GM12874 (cell line): ENCODE results near the gene PARL.

ENCODE experiments used
- TF ChIP-seq, protein P1 (sequence below): IDR thresholded peaks from 2 replicates; pipeline ENCODE4 v1.5.1; 2011; ENCODE audit warnings: low read depth, mild to moderate bottlenecking, control low read depth, low read length, moderate library complexity; ENCODE audit not compliant: insufficient read depth

PARL gene, protein sequence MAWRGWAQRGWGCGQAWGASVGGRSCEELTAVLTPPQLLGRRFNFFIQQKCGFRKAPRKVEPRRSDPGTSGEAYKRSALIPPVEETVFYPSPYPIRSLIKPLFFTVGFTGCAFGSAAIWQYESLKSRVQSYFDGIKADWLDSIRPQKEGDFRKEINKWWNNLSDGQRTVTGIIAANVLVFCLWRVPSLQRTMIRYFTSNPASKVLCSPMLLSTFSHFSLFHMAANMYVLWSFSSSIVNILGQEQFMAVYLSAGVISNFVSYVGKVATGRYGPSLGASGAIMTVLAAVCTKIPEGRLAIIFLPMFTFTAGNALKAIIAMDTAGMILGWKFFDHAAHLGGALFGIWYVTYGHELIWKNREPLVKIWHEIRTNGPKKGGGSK

DNA sequence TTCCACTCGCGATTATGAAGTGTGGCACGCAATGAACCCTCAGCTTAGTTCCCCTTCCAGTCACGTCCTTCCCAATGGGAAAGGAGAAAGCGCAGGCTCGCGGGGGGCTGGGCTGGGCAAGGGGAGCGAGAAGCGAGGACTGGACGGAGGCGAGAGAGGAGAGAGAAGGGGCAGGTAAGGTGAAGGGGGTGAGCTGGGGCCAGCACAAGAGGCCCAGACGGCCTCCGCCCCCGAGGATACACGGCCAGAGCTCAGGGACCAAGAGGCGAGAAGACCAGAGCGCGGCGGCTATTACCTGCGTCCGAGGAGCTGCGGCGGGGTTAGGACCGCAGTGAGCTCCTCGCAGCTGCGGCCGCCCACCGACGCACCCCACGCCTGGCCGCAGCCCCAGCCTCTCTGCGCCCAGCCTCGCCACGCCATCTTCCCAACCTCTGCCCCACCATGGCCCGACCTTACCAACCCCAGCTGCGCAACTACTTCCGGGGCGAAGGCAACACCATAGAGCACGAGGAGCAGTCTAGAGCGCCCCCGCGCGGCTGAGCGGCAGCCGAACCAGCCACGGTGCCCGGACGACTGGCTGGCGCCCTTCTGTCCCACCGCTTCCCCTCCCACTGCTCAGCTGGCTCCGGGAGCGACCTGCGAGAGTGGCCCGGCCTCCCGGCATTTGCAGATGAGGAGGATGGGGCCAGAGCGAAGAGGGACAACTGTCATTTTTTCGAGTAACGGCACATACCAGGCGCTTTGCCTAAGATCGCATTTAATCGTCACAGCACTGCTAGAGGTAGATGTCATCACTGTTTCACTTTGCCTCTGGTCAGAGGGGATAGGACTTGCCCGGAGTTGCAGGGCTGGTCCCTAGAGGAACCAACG is at the start of gene PARL:
TSS of gene PARL (minus strand) at position 454 of the 870 bp plus-strand sequence. CDS start at position 420, 34 bp downstream.
- TF ChIP-seq, protein P1, sequence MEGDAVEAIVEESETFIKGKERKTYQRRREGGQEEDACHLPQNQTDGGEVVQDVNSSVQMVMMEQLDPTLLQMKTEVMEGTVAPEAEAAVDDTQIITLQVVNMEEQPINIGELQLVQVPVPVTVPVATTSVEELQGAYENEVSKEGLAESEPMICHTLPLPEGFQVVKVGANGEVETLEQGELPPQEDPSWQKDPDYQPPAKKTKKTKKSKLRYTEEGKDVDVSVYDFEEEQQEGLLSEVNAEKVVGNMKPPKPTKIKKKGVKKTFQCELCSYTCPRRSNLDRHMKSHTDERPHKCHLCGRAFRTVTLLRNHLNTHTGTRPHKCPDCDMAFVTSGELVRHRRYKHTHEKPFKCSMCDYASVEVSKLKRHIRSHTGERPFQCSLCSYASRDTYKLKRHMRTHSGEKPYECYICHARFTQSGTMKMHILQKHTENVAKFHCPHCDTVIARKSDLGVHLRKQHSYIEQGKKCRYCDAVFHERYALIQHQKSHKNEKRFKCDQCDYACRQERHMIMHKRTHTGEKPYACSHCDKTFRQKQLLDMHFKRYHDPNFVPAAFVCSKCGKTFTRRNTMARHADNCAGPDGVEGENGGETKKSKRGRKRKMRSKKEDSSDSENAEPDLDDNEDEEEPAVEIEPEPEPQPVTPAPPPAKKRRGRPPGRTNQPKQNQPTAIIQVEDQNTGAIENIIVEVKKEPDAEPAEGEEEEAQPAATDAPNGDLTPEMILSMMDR = peak; percentile 99

DNA sequence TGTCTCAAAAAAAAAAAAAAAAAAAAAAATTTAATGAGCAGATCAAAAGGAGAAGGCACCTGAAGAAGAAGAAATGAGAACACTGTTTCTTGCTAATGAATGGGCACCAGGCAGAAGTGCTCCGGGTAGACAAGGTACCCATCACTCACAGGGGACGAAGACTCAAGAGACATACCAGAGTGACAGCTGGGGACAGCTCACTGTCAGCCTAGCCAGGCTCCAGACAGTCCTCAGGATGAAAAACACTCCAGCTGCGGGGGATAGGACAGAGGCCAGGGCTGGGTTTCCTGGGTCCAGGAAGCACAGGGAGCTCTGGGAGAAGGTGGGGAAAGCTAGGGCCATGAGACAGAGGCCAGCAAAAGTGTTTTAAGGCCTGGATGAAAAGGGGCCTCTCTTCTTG is 48.5 kb upstream of the PARL start:
- TF ChIP-seq, protein P1 = no peak

DNA sequence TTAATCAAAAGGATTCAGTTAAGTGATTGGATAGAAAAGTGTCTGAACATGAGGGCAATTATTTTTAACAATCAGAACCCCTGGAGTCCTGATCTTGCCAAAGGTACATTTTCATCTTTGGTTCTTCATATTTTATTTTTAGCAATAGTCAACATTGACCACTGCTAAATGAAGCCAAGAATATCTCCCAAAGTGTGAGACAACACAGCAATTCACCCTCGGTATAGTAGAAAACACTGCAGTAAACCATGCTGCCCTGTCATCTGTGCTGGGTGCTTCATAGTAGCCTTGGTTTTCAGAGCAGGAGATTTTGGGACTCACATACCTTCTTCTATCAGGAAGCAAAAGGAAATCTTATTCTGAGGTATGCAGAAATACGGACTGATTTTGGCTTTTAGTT is 47.2 kb upstream of the PARL start:
- TF ChIP-seq, protein P1 = no peak

DNA sequence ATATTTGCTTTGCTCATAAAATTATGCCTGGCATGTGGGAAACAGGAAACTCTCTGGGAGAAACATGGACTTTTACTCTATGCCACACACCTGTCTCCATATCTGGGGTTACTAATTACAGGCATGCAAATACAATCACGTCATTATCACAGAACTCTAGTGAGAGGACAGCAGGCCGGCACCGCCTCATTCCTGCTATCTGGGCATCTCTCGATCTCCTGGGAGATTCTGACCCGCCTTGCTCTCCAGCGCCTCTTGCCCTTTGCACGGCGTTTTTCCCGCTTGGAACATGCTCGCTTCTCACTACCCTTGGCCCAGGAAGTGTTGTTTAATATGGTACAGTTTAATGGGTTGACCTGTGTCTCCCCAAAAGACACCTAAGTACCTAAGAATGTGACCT is 45.4 kb upstream of the PARL start:
- TF ChIP-seq, protein P1 = no peak

DNA sequence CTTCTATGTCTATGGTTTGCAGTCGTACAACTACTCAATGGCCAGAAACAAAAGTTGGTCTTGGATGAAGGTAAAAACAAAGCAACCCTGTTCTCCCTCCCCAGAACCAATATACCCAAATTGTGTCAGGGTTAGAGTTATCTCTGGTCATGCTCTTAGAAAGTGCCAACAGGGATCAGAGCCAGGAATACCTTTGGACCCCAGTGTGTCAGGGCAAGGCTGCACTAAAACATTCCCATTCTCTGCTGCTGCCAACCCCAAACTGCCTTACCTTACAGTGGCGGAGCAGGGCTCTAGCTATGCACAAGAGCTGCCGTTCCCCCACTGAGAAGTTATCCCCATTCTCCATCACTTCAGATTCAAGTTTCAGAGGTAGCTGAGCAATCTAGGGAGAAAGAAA is 42.4 kb upstream of the PARL start:
- TF ChIP-seq, protein P1 = no peak

DNA sequence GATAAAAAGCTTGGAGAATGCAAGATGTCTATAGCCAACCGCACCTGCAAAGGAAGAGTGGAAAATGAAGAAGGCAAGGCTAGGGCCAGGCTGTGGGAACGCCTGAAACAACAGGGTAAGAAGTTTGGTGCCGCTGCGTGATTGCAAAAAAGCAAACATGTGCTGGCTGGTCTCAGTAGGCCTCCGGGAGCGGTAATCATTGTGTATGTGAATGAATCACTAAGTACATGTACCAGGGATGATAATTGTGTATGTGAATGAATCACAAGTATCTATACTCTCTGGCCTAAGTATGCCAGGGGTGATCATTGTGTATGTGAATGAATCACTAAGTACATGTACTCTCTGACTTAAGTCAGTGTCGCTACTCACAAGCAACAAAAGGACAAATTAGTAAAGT is 40.3 kb upstream of the PARL start:
- TF ChIP-seq, protein P1 = no peak

DNA sequence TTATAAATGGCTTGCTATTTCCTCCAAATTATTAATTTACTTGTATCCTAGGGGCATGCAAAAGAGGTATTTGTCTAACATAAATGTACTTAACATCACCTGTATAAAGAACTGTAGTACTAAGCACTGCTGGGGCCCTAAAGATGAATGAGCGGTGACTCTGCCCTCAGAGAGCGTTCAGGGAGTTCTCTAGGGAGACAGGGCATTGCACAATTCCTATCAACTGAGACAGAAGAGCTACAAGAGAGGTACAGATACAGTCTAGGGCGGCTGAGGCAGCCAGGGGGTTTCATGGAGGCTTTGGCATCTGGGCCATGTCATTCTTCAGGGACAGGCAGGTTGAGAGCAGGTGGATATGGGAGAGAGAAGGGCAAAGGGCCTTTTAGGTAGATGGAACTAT is 39.9 kb upstream of the PARL start:
- TF ChIP-seq, protein P1 = no peak
